Stimulated activated CD4-positive, alpha-beta T cell treated with anti-CD3 and anti-CD28 coated beads, TNF-alpha, amount 100 ng/mL, for 24 hours (primary cell): Measurements from ENCODE around the gene OSBPL10.

Experiments
- DNase-seq, 3 experiments: peaks; one replicate each; pipeline ENCODE4 v3.0.0-alpha.2; 2020; ENCODE audit warnings: low read depth in 3 of 3

Gene OSBPL10

DNA sequence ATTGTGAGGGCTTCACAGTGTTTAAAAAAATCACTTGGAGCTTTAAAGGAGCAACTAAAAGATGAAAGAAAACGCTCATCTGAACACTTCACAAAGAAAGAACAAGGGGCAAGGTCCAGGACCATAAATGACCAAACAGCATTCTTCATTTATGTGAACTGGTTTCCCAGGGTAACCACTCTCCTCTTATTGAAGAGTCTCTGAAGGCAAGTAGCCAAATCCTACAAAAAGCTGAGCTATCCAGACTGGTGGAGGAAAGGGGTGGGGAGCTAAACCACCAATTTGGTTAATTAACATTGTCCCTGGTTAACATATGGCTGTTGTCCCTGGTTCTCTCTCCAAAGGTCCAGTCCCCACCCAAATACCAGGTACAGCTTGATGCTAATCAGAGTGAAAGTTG lies 58.1 kb downstream of the OSBPL10 start:
- DNase-seq = no peak

DNA sequence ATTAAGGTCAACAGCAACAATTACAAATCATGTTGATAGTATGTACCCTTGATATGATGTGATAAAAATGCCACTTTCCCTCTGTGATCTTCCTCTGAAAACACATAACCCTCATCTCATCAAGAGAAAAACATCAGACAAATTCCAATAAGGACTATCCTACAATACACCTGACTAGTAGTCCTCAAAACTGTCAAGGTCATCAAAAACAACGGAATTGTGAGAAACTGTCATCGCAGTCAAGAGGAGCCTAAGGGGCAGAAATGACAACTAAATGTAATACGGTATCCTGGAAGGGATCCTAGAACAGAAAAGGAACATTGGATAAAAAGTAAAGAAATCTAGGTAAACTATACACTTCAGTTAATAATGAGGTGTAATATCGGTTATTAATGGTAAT lies 59.2 kb downstream of the OSBPL10 start:
- no peak for DNase-seq

- no peak for DNase-seq
These were observed 60.8 kb downstream of the OSBPL10 start for GRCh38 chr3:31920310-31920709.

- DNase-seq = no peak
These were observed 61.5 kb downstream of the OSBPL10 start for GRCh38 chr3:31919528-31919927.

DNA sequence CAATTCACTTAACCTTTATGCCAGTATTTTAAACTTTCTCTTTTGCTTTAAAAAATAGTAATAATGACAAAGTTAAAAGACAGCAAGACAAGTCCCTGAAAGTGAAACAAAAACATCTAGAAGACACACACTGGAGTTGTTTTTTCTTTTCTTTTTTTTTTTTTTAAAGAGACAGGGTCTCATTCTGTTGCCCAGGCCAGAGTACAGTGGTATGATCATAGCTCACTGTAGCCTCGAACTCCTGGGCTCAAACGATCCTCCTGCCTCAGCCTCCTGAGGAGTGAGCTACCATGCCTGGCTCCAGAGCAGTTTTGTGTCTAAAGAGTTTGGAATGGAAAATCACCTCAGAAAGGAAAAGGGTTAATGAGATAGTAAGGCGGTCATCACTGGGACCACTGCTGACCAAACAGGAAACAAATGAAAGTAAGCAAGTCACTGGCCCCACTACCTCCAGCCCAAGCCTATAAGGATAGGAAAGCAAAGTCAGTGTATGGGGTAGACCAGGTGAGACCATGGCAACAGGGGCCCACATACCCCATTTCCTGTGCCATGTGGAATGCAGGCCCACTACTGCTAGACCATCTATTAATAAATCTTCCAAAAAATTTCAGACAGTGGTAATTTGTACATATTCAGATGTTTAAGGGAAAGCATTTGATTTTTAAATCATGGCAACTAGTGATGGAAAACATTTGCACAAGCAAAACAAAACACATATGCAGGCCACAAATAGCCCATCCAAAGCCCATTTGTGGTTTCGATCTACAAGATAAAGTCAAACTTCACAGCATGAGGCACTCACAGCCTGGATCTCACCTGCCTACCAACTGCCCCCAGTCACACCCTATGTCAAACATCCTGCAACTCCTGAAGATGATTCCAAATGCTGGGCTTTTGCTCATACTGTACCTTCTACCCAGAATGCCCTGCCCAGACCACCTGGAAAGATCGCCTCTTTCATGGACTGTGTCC lies 62.6 kb downstream of the OSBPL10 start:
- DNase-seq = no peak

DNA sequence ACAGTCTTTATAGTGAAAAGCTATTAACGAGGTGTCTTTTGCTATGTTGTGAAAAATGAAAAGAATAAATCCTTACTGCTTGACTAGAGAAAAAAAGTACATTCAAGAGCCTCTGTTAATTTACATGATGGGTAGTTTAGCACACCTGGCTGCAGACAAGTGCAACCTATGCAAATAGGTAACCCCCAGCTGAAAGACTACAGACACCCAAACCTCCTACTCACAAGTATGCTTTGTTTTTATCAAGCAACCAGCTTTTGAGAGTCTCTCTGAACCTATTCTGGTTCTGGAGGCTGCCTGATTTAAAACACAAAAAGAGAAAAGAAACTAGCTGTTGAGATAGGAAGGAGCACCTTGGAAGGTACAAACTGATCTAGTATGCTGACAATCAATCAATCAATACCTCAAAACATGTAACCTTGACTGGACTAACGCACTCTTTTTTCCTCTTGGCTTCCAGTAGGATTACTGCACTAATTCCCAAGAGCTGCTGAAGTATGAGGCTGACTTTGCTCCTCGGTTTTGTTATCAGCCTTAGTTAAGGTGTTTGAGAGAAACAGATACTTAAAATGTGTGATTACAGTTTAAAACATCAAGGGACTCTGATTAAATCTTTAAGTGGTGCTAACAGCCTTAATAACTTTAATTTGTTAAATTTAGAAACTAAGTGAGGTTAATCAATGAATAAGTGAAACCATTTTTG lies 63.6 kb downstream of the OSBPL10 start:
- no peak for DNase-seq

GRCh38 chr3:31911643-31912042 lies 69.4 kb downstream of the OSBPL10 start:
- DNase-seq = no peak

GRCh38 chr3:31911124-31911523 lies 69.9 kb downstream of the OSBPL10 start:
- DNase-seq = no peak

- no peak for DNase-seq
These were observed 71.6 kb downstream of the OSBPL10 start for GRCh38 chr3:31909455-31909854.

DNA sequence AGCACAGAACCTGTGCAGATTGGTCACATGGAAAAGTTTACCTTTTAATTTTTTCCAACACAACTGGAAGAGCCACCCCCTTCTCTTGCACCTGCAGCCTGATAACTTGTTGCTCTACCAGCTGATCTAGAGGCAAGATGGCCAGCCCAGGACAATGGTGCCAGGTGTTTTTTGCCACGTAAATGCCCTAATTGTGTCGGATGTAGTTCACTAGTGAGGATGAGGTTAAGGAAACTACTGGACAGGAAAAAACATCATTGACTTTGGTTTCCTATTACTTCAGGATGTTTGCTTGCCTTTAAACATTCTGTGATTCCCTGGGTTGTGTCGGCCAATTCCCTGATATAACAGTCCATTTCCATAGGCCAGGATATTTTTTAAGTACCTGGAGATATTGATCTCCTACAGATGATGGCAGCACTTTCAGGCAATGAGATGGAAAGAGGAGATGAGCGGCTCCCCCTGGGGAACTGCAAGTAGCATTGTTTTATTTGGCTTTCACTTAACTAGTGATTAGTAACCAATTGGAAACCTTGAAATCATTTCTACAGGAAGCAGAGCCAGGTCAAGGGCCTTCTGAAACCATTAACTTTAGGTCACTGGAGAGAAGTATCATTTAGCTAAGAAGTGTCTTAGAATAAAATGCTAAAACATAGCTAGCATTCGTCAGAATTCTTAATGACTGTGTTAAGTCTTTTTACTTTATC lies 72.5 kb downstream of the OSBPL10 start:
- no peak for DNase-seq

GRCh38 chr3:31906182-31906581 lies 74.9 kb downstream of the OSBPL10 start:
- no peak for DNase-seq

DNA sequence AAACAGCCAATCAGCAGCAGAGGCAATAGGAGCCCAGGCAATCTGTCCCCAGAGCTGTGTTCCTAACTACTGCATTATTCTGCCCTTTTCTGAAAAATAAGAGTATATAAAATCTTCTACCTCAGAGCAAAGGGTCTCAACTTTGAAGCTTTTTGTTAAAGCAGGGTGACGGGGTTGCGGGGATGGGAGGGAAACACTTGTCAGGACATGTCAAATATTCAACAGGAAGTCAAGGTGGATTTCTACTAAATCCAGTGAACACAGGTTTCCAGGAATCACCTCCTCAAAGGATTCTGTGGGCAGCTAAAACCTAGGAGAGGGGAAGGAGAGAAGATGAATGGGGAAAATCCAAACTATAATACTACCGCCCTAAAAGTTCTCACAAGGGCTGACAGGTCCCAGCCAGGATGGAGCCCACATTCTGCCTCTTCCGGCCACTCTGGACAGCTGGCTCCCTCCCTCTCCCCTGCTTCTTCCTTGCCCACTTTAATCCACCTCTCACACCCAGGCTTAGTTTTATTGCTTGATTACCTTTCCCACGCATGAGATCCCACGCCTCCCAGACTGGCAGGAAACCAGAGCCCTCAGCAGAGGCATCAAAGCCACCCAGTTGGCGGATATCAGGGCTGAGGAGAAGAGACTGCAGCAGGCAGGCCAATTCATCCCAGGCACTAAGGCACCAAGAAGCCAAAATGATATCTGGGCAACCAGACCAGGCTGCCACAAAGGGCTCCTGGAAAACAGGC lies 77.2 kb downstream of the OSBPL10 start:
- no peak for DNase-seq

DNA sequence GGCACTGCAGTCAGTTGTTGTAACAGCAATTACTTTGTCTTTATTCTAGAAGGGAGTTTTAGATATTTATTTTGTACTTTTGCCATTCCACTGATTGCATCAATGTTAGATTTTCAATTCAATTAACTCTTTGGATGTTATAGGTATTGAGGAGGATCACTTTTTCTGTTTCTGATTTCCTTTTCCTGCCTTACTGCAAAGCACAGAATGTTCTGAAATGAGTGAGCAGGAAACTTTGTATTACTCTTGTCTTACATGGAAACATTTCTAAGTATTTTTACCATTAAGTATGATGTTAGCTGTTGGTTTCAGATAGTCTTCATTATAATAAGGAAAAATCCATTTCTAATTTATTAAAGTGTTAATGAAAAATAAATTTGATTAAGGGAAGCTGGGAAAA lies 80.5 kb downstream of the OSBPL10 start:
- no peak for DNase-seq

DNA sequence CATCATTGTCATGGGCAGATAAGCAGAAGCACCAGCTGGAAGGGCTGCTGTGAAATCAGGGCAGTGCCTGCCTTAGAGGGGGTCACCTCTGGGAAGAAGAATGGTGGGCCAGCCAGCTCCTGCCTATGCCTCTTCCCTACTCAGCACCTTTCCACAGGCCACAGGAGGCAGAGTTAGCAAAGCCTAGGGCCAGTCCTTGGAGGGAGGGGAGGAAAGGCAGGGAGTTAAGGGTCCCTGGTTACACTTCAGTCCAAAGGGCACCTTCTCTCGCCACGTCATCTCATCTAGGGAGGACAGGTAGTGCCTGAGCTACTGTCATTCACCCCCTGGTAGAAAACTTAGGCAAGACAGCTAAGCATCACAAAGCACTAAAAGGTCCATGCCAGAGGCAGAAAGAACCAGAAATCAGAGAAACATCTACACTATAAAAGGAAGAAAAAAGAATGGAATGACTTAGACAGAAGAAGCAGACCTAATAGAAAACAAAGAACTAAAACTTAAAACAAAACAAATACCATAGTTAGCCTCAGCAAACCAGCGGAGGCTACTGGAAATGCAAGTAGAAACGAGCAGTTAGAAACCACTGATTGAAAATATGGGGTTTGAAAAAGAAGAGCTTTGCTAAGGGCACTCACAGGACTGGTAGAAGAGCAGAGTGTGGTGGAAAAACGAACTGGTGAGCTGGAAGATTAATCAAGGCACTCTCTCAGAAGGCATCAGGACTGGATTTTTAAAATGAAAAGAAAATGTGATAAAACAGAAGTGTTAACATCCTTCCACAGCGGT lies 84.2 kb downstream of the OSBPL10 start:
- no peak for DNase-seq

DNA sequence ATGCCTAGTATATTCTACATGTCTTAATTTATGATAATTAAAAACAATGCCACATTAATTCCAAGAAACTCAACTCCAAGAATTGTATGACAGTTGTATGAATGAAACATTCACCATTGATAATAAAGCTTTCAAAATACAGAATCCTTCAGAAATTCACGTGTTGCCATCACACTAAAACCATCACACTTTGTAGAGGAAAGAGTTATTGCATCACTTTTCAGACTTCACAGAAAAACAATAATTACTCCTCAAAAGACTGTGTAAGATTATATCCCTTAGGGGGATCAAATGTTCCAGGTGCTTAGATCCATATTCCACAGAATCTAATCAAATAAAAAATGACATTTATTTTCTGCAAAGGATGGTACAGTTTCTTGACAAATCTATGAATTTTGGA lies 85.0 kb downstream of the OSBPL10 start:
- no peak for DNase-seq

DNA sequence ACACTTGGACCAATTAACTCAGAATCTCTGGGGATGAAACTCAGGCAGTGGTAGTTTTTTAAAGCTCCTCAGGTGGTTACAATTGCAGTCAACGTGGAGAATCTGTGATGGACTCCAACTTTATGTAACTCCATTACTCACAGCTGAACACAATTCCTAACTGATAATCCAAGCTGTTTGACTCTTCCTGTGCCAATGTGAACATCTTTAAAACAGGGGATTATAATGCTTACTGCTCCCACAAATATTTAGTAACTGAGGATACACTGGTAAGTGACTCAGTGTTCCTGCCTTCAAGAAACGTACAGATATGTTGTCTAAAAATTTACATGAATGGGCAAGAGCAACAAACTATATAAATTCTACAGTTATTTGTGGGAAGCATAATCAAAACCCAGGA lies 85.6 kb downstream of the OSBPL10 start:
- DNase-seq = no peak

- DNase-seq = no peak
These were observed 88.0 kb downstream of the OSBPL10 start for GRCh38 chr3:31892916-31893573.

DNA sequence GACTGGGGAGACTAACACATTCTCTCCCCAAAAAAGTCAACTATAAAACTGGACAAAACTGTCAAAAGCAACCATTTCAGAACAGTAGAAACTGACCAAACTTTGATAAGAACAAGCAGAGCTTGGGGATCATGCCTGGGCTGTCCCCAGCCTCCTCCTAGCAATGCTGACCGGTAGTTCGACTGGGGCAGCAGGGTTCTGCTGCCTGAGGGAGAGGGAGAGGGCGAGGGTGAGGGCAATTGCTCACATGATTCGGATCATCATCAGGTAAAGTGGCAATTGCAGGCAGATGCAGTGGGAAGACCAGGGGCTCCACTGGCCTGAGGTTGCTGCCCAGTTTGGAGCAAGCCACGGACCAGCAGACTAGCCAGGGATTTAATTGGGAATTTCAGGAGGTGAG lies 88.6 kb downstream of the OSBPL10 start:
- no peak for DNase-seq

- DNase-seq = no peak
These were observed 89.1 kb downstream of the OSBPL10 start for GRCh38 chr3:31891876-31892455.
